GM20000 (cell line): ENCODE data around the gene RAPGEF4.

Source experiments
- DNase-seq: peaks from one replicate; pipeline ENCODE4 v3.0.0; 2012; ENCODE audit warnings: low spot score
- TF ChIP-seq, protein P1 (sequence below): IDR thresholded peaks from 2 replicates; pipeline ENCODE4 v1.5.1; 2012; ENCODE audit warnings: mild to moderate bottlenecking, control low read depth; ENCODE audit errors: extremely low read depth, missing control alignments

The RAPGEF4 gene

GRCh38 chr2:173058673-173059072, 323.0 kb downstream of the RAPGEF4 start:
- TF ChIP-seq, protein P1, sequence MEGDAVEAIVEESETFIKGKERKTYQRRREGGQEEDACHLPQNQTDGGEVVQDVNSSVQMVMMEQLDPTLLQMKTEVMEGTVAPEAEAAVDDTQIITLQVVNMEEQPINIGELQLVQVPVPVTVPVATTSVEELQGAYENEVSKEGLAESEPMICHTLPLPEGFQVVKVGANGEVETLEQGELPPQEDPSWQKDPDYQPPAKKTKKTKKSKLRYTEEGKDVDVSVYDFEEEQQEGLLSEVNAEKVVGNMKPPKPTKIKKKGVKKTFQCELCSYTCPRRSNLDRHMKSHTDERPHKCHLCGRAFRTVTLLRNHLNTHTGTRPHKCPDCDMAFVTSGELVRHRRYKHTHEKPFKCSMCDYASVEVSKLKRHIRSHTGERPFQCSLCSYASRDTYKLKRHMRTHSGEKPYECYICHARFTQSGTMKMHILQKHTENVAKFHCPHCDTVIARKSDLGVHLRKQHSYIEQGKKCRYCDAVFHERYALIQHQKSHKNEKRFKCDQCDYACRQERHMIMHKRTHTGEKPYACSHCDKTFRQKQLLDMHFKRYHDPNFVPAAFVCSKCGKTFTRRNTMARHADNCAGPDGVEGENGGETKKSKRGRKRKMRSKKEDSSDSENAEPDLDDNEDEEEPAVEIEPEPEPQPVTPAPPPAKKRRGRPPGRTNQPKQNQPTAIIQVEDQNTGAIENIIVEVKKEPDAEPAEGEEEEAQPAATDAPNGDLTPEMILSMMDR: no peak

DNA sequence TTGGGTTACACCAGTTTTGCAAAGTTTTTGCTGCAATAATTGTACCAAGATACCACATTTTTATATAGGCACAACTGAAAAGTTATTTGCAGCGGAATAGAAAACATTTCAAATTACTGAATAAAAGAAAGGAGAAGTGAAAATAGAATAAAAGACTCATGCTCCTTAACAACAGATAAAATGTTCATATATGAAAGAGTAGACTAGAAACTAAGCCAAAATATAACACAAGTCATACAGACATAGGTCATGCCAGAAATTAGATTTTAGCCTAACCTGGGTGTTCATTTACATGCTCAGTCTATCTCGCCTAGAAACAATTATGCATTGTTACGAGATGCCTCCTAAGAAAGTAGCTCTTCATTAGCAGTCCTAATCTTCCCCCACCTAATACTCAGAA, 323.6 kb downstream of the RAPGEF4 start:
- DNase-seq: no peak
- TF ChIP-seq, protein P1: no peak

More at GRCh38 chr2:173058673-173059072, 323.0 kb downstream of the RAPGEF4 start:
- DNase-seq: no peak

DNA sequence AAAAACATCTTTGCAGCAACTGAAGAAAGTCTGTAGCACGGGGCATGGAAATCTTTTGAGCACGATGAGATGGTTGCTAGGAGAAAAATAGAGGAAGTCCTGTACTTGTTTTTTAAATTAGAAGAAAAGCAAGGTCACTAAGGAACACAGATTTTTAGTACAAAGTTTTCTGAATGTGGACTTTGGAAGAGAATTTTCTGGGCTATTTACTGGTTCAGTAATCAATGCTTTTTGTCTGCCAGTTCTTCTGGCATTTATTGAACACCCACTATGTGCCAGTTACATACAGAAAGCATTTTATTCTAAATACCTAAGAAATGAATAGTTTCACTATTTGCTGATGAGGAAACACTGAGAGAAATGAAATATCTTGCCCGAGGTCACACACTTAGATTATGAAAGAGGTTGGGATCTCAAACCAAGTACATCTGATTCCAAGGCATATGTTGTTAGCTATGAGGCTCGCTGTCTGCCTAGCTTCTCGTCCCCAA, 324.4 kb downstream of the RAPGEF4 start:
- TF ChIP-seq, protein P1: no peak
- no peak for DNase-seq

DNA sequence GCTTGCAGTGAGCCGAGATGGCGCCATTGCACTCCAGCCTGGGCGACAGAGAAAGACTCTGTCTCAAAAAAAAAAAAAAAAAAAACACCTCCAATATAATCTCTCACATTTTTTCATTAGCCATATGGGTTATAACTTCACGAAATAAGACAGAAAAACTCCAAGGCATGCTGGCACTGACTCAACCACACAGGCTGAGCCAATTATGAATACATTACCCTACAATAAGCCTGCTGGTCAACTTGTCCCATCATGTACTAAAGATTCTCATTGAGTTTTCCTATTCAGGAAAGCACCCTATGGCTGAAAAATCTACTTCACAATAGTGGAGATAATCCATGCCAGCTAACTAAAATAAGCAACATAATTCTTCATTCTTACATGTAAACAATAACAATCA, 327.2 kb downstream of the RAPGEF4 start:
- no peak for DNase-seq
- TF ChIP-seq, protein P1: no peak

DNA sequence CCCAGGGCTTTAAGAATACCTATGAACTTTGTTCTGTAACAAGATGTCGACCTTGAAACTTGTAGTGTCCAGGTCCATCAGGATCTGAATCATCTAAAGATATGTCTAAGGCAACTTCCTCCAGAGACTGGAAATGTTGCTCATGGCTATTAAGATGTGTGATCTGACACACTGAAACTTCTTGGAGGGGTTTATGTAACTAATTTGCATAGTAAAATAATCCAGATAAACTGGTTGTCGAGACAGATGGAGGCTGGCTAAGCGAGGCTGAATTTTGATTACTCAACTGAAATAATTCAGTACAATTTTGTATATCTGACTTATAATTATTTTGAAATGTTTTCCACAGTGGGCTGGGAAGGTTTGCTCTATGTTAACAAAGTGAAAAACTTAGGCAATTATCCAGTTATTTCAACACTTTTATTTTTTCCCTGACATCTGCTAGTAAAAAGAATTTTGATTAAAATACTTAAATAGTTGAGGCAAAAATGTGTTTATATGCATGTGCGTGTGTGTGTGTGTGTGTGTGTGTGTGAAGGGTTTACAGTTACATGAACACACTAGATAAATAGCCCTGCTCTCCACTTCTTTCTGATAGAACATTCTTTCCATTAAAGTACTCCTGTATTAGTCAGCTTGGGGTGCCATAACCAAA, 328.6 kb downstream of the RAPGEF4 start:
- DNase-seq: no peak
- TF ChIP-seq, protein P1: no peak

- DNase-seq: no peak
- TF ChIP-seq, protein P1: no peak
Observed at GRCh38 chr2:173066887-173067676, 331.4 kb downstream of the RAPGEF4 start.
